Hypothalamus (tissue), 51 donors: ENCODE data around the gene LNPEP.
A peak's percentile ranks its signal among the peaks of the same experiment; 100 is the strongest.
"Not testable (repeated sequence)": the region's sequence is repeated elsewhere in the genome, so short reads cannot be mapped to it uniquely, and the experiment has no call there.

ENCODE experiments used
- DNase-seq, 51 donors: peaks; one replicate each; lab custom pipeline; 2025; lab: John Stamatoyannopoulos, UW

LNPEP gene

DNA sequence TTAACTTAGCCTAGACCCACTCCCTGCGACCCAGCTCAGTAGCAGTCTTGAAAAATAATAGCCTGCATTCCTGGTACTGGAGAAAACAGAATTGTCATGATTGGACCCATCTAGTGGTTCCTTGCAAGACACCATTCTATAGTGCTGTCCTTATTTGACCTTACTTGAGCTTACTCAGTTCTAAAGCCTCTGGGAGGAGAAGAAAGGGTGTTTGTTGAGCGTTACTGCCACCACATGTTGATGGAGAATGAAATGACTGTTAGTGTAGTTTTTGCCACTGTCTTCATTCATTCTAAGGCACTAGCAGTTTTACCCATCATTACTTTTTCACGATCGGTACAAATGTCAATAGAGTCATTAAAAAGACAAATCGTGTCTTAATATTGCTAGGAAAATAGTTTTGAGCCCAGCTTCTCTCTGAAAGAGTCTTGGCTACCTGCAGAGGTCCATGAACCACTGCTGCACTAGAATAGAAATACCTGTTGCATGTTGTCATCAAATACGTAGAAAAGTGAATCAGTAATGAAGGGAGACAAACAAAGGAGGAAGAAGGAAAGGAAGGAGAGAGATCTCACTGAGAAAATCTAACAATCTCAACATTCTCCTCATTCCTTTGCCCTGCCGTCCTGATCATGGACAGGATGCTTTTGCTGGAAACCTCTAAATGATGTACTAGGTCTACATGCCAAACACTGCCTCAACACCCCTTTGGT is 110.5 kb downstream of the LNPEP start:
- DNase-seq: peak in 1 of 51 donors; percentile 8

- no peak for DNase-seq
These were observed 111.2 kb downstream of the LNPEP start for GRCh38 chr5:97047076-97047475.

DNA sequence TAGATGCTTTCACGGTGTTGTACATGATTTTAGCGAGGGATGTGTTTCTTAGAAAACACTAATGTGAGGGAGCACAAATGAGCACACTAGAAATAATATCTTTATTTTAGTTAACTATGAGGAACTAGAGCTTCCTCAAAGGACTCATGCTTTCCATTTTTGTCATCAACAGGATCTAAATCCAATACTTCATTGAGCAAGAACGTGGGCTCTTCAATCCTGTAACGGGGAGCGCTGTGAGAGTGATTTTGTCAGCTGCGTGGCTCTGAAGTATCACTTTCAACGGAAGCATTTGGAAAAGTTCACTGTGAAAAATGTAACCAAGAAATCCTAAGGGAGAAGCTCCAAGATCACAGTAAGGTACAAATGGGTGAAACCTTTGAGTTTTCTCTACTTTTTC is 113.3 kb downstream of the LNPEP start:
- DNase-seq: no peak

DNA sequence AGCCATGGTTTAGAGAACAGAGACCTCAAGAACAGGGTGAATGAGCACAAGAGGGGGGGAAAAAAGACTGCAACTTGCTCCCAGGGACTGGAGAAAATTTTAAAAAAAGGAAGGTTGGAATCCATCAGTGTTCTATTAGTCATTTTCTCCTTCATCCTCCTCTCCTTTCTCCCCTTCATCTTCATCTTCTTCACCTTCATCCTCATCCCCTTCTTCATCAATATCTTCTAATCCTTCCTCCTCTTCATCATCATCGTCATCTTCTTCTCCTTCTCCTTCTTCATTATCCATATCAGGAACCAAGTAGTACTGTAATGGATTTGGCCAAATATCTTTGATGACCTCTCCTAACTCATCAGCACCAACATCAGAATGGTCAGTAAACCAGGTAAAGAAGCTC is 120.4 kb downstream of the LNPEP start:
- no peak for DNase-seq

- DNase-seq: no peak
These were observed 126.2 kb downstream of the LNPEP start for GRCh38 chr5:97062046-97062445.

DNA sequence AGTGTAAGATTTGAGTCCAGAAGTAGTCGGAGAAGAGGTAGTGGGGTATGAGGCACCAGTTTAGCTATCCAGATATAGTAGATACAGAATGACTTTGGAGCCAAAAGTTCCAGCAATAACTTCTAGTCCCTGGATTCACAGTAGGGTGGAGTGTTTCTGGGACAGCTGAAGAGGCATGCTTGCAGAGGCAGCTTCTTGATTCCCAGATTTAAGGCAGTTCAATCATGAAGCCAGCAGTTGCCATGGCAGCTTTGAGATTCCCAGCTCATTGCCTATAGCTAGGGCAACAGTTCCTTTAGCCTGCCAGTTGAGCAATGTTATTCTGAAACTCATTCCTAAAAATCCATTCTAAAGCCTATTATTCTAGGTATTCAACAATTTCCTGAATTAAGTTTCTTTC is 127.4 kb downstream of the LNPEP start:
- no peak for DNase-seq

- DNase-seq: no peak
These were observed 129.6 kb downstream of the LNPEP start for GRCh38 chr5:97065475-97065874.

DNA sequence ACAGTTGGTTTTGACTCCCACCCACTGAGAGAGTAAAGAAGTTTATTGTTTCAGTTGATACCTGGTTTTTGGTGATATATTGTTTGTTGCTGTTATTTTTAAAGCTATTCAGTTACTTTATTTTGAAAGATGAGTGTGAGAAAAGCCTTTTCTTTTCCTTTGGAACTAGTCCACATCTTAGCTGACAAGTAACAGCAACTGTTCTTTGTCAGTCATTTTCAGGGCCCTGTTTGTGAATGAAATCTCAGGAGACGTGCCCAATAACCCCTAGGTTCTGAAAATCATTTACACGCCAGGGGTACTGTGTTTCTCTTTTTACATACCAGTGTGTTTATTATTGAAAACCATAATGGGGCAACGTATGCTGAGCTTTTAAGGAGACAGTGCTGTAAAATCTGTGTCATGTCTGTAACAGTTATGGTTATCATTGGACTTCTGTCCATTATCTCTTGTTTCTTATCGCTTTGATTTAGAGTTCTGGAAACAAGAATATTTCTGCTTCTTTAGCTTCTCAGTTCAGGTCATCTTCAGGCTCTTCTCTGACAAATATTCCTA is 131.5 kb downstream of the LNPEP start:
- DNase-seq: no peak

GRCh38 chr5:97070234-97070633 is 134.4 kb downstream of the LNPEP start:
- DNase-seq: no peak

DNA sequence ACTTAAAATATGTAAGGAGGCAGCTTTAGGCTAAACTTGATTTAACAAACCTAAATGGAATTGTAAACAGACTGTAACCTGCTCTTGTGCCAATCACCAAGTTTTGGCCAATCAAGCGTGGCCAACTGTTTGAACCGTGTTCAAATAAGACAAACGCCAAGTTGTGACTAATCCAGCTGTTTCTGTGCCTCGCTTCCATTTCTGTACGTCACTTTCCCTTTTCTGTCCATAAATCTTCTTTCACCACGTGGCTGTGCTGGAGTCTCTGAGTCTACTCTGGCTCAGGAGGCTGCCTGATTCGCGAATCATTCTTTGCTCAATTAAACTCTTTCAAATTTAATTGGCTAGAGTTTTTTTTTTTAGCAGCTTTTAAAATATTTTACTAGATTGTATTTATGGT is 135.2 kb downstream of the LNPEP start:
- peak in 13 of 51 donors; percentile 2 to 30 (median 14) for DNase-seq

- no peak for DNase-seq
These were observed 136.1 kb downstream of the LNPEP start for GRCh38 chr5:97071993-97072392.

DNA sequence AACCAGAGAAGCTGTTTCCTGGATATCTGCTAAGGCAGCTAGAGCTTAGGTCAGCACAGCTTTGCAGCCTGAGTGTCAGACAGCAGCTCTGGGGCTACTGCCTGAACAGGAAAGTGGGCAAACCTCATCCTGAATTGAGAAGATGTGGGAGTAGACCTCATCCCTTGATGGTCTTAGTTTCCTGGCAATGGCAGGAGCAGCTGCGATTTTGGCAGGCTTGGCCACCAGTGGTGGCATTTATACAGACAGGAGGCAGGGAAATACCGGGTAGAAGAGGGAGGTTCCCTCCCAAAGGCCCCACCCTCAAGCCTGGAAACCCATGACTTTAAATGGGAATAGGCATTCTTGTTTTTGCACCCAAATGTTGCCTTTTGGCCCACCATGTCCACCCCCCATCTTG is 136.8 kb downstream of the LNPEP start:
- DNase-seq: no peak

DNA sequence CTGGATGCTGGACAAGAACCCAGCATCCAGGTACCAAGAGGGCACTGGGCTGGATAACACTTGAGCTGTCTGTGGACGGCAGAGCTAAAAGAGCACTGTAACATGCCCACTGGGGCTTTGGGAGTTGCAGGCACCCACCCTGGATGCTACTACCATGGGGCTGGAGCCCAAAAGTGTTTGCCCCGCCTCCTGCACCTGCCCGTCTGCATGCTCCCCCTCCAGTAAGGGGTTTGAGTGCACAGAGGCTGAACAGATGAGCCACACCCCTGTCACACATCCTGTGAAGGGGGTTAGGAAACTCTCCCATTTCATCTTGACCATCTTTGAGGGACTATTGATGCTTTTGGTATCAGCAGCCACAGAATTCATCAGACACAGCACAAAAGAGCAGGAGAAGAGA is 137.5 kb downstream of the LNPEP start:
- no peak for DNase-seq

GRCh38 chr5:97074859-97075489 is 139.1 kb downstream of the LNPEP start:
- DNase-seq: no peak

GRCh38 chr5:97075649-97076048 is 139.8 kb downstream of the LNPEP start:
- DNase-seq: no peak

DNA sequence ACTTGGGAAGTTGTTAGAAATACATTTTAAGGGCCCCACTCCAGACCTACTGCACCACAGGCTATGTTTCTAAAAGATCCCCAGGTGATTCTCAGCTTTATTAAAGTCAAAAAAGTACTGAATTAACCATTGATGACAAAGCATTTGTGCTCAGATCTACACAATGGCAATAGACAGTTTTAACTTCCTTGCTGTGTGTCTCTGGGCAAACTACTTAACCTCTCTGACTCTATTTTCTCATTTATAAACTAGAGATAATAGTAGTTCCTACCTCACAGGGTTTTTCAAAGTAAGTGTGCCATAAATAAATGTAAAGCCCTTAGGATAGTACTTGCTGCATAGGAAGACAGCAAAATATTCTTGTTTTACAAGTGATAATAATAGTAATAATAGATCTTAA is 140.2 kb downstream of the LNPEP start:
- no peak for DNase-seq

GRCh38 chr5:97077246-97077645 is 141.4 kb downstream of the LNPEP start:
- DNase-seq: no peak

- DNase-seq: no peak
These were observed 143.3 kb downstream of the LNPEP start for GRCh38 chr5:97078958-97079743.

- DNase-seq: not testable (repeated sequence)
These were observed 149.0 kb downstream of the LNPEP start for GRCh38 chr5:97084782-97085458.

DNA sequence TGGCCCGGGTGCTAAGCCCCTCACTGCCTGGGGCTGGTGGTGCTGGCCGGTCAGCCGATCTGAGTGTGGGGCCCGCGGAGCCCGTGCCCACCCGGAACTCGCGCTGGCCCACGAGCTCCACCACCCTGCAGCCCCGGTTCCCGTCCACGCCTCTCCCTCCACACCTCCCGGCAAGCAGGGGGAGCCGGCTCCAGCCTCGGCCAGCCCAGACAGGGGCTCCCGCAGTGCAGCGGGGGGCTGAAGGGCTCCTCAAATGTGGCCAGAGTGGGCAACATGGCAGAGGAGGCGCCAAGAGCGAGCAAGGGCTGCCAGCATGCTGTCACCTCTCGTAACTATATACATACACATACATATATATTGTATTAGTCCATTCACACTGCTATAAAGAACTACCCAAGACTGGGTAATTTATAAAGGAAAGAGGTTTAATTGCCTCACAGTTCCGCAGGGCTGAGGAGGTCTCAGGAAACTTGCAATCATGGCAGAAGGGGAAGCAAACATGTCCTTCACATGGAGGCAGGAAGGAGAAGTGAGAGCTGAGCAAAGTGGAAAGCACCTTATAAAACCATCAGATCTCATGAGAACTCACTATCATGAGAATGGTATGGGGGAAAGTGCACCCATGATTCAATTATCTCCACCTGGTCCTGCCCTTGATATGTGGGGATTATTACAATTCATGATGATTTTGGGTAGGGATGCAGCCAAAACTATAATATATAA is 149.7 kb downstream of the LNPEP start:
- DNase-seq: no peak
